Mononuclear cell (primary cell): ENCODE data around the gene EPN1. TPM values are rescaled to one million over a fixed set of nuclear protein-coding genes. Genes with fewer than 3 reads are reported as not detected.

Experiments
- H3K27me3 ChIP-seq: 2 replicates; pipeline ENCODE4 v1.6.0; 2011; ENCODE audit warnings: low read length, control low read depth; ENCODE audit not compliant: insufficient read depth
- H3K4me1 ChIP-seq: 2 replicates; pipeline ENCODE4 v1.5.1; 2011; ENCODE audit warnings: mild to moderate bottlenecking, low read length, control low read depth; ENCODE audit not compliant: insufficient read depth
- H3K4me3 ChIP-seq: 2 replicates; pipeline ENCODE4 v1.5.1; 2011; ENCODE audit warnings: mild to moderate bottlenecking, low read length, moderate library complexity
- H3K9me3 ChIP-seq: 2 replicates; pipeline ENCODE4 v1.5.1; 2011; ENCODE audit warnings: low read depth, mild to moderate bottlenecking, control low read depth, low read length
- total RNA-seq: library from RNA; depleted of rRNA; stranded (reverse); fragments of >200 nt; gene quantifications from one replicate; pipeline ENCODE4 v1.2.3, GENCODE V29; 2012

EPN1 gene
- total RNA-seq, 1 donor: 23.5 TPM

DNA sequence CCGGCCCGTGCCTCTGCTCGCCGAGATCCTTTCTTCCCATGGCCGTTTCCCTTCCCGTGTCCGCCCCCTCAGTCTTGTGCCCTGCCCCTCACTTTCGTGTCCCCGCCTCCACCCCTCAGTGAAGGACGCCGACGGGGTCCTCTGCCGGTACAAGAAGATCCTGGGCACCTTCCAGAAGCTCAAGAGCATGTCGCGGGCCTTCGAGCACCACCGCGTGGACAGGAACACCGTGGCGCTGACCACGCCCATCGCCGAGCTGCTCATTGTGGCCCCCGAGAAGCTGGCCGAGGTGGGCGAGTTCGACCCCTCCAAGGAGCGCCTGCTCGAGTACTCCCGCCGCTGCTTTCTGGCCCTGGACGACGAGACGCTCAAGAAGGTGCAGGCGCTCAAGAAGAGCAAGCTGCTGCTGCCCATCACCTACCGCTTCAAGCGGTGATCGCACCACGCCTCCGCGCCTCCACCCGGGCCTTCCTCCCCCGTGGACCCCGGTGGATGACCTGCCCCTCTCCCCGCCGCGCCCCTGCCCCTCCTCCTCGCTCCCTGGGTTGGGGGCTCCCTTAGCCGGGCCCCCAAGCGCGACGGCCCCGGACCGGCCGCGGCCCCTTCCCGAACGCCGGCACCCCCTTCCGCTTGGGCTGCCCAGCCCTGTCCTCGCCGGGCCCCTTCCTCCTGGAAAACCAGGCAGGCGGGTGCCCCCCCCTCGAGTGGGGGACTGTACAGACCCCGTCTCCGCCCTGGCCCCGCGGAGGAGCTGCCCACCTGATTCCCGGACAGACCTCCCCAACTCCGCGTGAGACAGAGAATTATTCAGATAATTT is 22.5 kb upstream of the EPN1 start:
- no peaks in the 10 kb centered on the region for H3K27me3 ChIP-seq
- peaks cover 42% of the 10 kb centered on the region for H3K4me1 ChIP-seq
- H3K9me3 ChIP-seq: no peaks in the 10 kb centered on the region
- H3K4me3 ChIP-seq: no peak overlapping the region

- H3K9me3 ChIP-seq: no peaks in the 10 kb centered on the region
- peaks cover 44% of the 10 kb centered on the region for H3K4me1 ChIP-seq
- H3K27me3 ChIP-seq: no peaks in the 10 kb centered on the region
- peak overlapping the region; percentile 91 for H3K4me3 ChIP-seq
These were observed 21.2 kb upstream of the EPN1 start for GRCh38 chr19:55653651-55654322.

- Histone ChIP-seq H3K4me1 (peaks cover 44% of the 10 kb centered on the region), H3K4me3 (peak overlapping the region; percentile 91), H3K27me3 (no peaks in the 10 kb centered on the region), H3K9me3 (no peaks in the 10 kb centered on the region)
These were observed 20.6 kb upstream of the EPN1 start for GRCh38 chr19:55654323-55654867.

DNA sequence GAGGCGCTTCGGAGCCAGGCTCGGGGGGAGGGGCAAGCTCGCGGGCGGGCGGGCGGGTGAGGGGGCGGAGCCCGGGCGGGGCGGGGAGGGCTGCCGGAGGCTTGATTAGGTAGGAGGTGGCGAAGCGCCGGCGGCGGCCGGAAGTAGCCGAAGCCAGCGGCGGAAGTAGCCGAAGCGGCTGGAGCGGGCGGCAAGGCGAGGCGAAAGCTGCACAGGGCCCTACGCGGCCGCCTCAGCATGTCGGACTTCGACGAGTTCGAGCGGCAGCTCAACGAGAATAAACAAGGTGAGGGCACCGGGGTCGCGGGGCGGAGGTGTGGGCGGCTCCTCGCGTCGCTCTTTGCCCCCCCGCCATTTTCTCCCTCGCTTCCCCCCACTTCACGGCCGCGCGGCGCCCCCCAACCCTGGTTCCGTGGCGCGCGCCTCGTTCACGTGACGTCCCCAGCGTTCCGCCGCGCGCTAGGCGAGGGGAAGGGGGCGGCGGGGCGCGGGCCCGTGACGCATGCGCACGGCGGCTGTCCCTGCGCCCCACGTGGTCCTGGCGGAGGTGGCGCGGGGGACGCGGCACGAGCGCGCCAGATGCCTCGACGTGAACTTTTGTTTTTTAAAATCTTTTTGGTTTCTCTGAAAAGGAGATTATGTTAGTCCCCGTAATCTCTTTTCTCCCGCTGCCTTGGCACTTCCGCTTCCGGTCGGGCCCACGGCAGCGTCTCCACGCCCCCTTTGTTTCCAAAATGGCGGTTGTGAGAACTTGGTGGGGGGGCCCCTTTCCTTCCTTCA is 20.0 kb upstream of the EPN1 start, which contains the start of gene U2AF2:
U2AF2 (plus strand) TSS at position 168 of the 780 bp plus-strand sequence; CDS start at position 238, 70 bp downstream.
- Histone ChIP-seq H3K4me1 (peaks cover 48% of the 10 kb centered on the region), H3K27me3 (no peaks in the 10 kb centered on the region), H3K9me3 (no peaks in the 10 kb centered on the region), H3K4me3 (peak within 1 kb of the TSS; percentile 91)

DNA sequence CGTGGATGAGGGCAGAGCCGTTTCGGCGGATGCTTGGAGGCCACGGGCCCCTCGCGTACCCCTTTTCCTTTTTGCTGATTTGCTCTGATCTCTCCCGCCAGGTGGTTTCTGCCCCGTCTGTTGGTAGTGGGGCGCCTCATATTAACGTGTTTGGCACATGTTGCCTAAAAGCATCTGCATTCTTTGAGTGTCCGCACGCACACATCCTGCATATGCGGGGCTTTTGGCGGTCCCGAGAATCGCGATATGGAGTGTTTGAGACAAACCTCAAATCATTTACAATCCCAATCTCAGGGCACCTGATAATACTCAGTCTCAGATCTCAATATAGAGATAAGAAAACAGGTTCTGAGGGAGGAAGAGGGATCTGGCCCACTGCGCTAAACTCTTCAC is 19.4 kb upstream of the EPN1 start:
- Histone ChIP-seq H3K4me3 (peak overlapping the region; percentile 91), H3K4me1 (peaks cover 48% of the 10 kb centered on the region), H3K27me3 (no peaks in the 10 kb centered on the region), H3K9me3 (no peaks in the 10 kb centered on the region)

DNA sequence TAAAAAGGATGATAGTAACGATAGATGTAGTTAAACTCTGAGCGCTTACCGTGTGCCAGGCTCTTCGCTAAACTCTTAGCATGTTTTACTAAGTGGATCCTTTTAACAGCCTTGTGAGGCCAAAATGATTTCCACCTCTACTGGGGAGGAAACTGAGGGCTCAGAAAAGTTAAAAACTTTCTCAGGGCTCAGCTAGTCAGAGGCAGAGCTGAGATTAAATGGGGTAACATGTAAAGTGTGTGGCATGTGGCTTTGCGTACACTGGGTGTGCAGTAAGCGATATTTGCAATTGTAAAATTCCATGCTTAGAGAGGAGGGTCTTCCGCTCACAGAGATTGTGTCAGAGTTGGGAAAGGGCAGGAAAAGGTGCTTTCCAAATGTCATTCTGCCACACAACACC is 18.5 kb upstream of the EPN1 start:
- H3K9me3 ChIP-seq: no peaks in the 10 kb centered on the region
- peaks cover 48% of the 10 kb centered on the region for H3K4me1 ChIP-seq
- no peaks in the 10 kb centered on the region for H3K27me3 ChIP-seq
- no peak overlapping the region for H3K4me3 ChIP-seq

GRCh38 chr19:55656988-55657747 is 17.9 kb upstream of the EPN1 start:
- Histone ChIP-seq H3K4me1 (peaks cover 48% of the 10 kb centered on the region), H3K9me3 (no peaks in the 10 kb centered on the region), H3K4me3 (no peak overlapping the region), H3K27me3 (no peaks in the 10 kb centered on the region)

DNA sequence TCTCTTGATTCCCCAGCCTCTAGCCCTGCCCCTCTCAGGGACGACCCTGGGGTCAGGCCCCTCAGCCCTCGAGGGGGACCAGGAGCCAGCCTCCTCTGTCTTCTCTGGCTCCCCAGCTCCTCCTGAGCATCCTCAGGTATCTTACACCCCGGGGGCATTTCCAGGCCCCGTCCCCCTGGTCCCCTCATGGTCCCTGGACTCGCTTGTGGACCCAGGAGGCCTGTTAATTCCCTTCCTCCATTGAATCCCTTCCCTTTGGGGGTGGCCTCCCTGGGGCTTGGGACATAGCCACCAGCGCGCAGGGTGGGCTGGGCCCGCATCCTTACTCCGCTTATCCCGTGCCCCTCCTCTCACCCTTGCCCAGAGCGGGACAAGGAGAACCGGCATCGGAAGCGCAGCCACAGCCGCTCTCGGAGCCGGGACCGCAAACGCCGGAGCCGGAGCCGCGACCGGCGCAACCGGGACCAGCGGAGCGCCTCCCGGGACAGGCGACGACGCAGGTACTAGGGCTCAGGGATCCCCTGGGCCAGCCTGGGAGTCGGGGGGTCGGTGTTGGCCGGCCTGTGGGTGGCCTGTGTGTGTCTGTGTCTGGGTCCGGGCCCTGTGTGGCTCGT is 16.1 kb upstream of the EPN1 start:
- peaks cover 43% of the 10 kb centered on the region for H3K4me1 ChIP-seq
- H3K27me3 ChIP-seq: no peaks in the 10 kb centered on the region
- H3K4me3 ChIP-seq: no peak overlapping the region
- H3K9me3 ChIP-seq: no peaks in the 10 kb centered on the region

DNA sequence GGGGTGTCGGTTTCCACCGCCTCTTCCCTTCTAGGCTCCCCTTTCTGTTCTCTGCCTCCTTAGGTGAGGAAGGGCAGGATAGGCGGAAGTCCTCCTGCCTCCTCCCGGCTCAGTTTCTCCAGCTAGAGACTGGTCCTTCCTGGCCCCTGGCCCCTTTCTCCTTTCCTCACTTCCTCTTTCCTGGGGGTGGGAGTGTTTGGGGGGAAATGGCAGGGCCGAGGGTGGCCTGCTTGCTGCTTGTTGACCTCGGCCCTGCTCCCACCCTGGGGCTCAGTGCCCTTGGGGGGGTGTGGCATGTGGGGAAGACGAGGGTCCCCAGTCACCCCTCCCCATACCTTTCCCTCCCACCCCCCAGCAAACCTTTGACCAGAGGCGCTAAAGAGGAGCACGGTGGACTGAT is 15.2 kb upstream of the EPN1 start:
- H3K27me3 ChIP-seq: no peaks in the 10 kb centered on the region
- no peaks in the 10 kb centered on the region for H3K9me3 ChIP-seq
- H3K4me3 ChIP-seq: no peak overlapping the region
- H3K4me1 ChIP-seq: peaks cover 43% of the 10 kb centered on the region

DNA sequence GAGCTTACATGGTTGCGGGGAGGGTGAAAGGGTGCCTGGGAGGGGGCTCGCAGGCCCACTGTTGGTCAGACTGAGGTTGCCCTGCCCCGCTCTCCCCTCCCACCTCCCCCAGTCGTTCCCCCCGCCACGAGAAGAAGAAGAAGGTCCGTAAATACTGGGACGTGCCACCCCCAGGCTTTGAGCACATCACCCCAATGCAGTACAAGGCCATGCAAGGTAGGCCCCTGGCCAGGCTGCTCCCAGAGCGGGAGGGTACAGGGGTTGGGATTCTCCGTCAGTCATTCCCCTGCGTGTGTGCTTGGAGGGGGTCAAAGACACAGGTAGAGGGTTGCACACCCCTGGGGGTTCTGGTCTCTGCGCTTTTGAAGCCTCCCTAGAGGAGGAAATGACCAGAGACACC is 14.6 kb upstream of the EPN1 start:
- Histone ChIP-seq H3K9me3 (no peaks in the 10 kb centered on the region), H3K4me3 (no peak overlapping the region), H3K4me1 (peaks cover 43% of the 10 kb centered on the region), H3K27me3 (no peaks in the 10 kb centered on the region)

DNA sequence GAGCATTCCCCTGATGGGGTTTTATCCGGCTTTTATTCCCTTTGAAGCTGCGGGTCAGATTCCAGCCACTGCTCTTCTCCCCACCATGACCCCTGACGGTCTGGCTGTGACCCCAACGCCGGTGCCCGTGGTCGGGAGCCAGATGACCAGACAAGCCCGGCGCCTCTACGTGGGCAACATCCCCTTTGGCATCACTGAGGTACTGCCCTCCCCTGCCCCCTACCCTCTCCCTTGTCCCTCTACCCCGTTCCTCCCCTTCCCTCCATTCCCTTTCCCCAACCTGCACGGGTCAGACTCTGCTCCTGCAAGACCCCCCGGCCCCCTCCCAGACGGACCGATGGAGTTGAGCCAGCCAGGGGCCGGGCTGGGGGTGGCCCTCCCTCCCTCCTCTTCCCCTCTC is 14.0 kb upstream of the EPN1 start:
- Histone ChIP-seq H3K27me3 (no peaks in the 10 kb centered on the region), H3K4me1 (peaks cover 37% of the 10 kb centered on the region), H3K9me3 (no peaks in the 10 kb centered on the region), H3K4me3 (no peak overlapping the region)

DNA sequence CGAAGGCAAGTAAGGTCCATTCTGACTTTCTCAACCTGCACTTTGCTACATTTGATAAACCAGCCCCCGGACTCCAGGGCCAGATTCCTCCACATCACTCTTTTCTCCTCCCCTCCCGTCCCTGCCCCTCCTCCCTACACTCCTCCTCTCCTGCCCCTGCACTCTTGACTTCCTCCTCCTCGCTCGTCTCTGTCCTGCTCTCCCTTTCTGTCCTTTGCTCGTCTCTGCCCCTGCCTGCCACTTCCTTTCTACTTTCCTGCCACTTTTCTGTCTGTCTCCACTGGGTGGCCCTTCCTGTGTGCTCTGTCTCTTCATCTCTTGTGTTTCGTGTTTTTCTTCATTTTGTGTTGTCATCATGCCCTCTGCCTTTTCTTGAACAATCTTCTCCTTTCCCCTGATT is 13.2 kb upstream of the EPN1 start:
- no peaks in the 10 kb centered on the region for H3K9me3 ChIP-seq
- H3K4me3 ChIP-seq: no peak overlapping the region
- peaks cover 29% of the 10 kb centered on the region for H3K4me1 ChIP-seq
- H3K27me3 ChIP-seq: no peaks in the 10 kb centered on the region

DNA sequence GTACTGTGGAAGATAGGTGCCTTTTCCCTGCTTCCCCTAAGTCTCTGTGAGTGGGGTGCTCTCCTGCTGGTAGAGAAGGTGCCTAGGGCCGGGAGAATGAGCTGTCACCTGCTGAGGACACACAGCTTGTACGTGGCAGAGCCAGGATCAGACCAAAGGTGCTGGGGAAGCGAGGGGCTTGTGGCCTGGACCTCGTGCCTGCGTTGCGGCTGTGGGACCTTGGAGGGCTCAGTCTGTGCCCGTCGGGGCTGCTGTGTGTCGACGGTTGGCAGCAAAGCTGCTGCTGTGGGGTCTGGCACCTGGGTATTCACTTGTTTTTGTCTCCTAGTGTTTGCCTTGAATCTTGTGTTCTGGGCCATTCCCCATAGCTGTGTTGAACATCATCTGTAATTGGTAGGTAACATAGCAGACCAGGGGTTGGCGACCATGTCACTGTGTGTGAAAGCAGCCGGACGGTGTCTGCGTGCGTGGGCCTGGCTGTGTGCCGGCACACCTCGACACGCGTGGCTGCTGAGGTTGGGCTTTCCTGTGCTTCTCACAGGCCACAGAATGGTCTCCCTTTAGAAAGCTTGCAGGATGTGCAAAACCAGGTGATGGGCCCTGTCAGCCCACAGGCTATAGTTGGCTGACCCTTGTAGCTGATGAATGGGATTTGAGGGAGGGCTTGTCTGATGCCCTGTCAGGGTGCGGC is 11.0 kb upstream of the EPN1 start:
- no peak overlapping the region for H3K4me3 ChIP-seq
- H3K9me3 ChIP-seq: no peaks in the 10 kb centered on the region
- H3K27me3 ChIP-seq: no peaks in the 10 kb centered on the region
- H3K4me1 ChIP-seq: peaks cover 8% of the 10 kb centered on the region
